HepG2 (cell line): ENCODE data around the gene TNIP1.

Experiments used
- POLR2A ChIP-seq, 2 experiments: IDR thresholded peaks; 2 replicates each; pipeline ENCODE4 v1.6.1; 2011; ENCODE audit warnings: low read depth in 2 of 2, low read length in 2 of 2, mild to moderate bottlenecking in 1 of 2, moderate library complexity in 1 of 2; ENCODE audit not compliant: insufficient read depth in 1 of 2
- SALL1 ChIP-seq: sonication (generic); formaldehyde crosslinking; IDR thresholded peaks from 2 replicates; pipeline ENCODE4 v1.8.0; 2022; ENCODE audit warnings: mild to moderate bottlenecking, missing genetic modification reagents

- TF ChIP-seq SALL1 (CRISPR knock-in tag) (no peak), POLR2A (IDR thresholded peaks at IDR 0.05; ENCODE audit: insufficient read depth in 1 of 2, low read depth in 2 of 2, low read length in 2 of 2) (no peak)
Measured at GRCh38 chr5:151097820-151098767, 17.3 kb upstream of the TNIP1 start.
